ENCODE measurements around the gene MANBA. TPM values are rescaled to one million over a fixed set of nuclear protein-coding genes. Genes with fewer than 3 reads are reported as not detected.
A peak's percentile ranks its signal among the peaks of the same experiment; 100 is the strongest.

Gene MANBA
- total RNA-seq, 2 experiments from 2014 or later, result 16.9 to 18.2 TPM

DNA sequence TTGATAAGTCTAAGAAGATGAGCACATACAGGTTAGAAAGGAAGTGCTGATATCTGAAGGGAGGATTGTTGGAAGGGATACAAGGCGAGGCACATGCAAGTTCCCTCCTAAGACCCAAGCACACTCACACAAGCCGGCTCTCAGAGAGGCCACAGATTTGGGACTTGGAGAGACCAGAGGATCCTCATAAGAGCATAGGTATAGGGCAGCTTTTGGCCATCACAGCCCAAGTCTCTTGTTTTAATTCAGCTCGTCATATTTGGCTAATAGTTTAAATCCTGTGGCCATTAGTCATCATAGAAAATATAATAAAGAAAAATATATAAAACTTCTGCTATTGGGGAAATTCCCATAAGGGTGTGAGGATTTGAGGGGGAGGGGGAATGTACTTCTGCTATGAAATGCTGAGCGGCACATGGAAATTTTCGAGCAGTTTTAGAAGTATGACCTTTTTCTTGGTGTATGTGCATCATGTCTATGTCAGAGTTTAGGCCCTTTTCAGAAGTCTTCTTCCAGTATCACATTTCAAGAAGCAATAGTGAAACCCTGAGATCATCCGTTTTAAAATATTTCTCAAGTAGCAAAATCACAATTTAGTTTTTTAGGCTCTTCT lies 161.9 kb downstream of the MANBA start:
- peaks cover 79% of the 10 kb centered on the region for H3K36me3 ChIP-seq (ENCODE audit: insufficient read depth, low read length)
- no peak overlapping the region for H3K4me3 ChIP-seq (ENCODE audit: low read length)
- TF ChIP-seq, protein P1, sequence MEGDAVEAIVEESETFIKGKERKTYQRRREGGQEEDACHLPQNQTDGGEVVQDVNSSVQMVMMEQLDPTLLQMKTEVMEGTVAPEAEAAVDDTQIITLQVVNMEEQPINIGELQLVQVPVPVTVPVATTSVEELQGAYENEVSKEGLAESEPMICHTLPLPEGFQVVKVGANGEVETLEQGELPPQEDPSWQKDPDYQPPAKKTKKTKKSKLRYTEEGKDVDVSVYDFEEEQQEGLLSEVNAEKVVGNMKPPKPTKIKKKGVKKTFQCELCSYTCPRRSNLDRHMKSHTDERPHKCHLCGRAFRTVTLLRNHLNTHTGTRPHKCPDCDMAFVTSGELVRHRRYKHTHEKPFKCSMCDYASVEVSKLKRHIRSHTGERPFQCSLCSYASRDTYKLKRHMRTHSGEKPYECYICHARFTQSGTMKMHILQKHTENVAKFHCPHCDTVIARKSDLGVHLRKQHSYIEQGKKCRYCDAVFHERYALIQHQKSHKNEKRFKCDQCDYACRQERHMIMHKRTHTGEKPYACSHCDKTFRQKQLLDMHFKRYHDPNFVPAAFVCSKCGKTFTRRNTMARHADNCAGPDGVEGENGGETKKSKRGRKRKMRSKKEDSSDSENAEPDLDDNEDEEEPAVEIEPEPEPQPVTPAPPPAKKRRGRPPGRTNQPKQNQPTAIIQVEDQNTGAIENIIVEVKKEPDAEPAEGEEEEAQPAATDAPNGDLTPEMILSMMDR (IDR thresholded peaks at IDR 0.05), result no peak
- DNase-seq (peak in 2 of 14 experiments; percentile 57 to 58), ATAC-seq (ENCODE audit: poor library complexity) (no peak)
- H3K27me3 ChIP-seq (ENCODE audit: control insufficient read depth in 1 of 2, insufficient read depth in 2 of 2, low read length in 2 of 2), result no peaks in the 10 kb centered on the region
- H3K36me3 Mint-ChIP-seq (ENCODE audit: low read depth), result peaks cover 93% of the 10 kb centered on the region
- H3K9me3 ChIP-seq (ENCODE audit: control insufficient read depth in 1 of 2, insufficient read depth in 1 of 2, low read length in 2 of 2), result no peaks in the 10 kb centered on the region
- CTCF ChIA-PET, result interaction anchor here (0.8 to 1.0 kb wide), 2 partner anchors 20 to 36 kb away, joined by 3 read pairs; no protein-coding TSS in a partner anchor
- no peaks in the 10 kb centered on the region for H3K9me3 Mint-ChIP-seq
- no peaks in the 10 kb centered on the region for H3K27me3 Mint-ChIP-seq
- POLR2A ChIA-PET, result interaction anchor here (1.0 to 2.2 kb wide), 5 partner anchors 14 to 99 kb away, joined by 3 to 8 read pairs (median 4); partner anchors contain the start of gene NFKB1
- peaks cover 76% of the 10 kb centered on the region for H3K4me1 Mint-ChIP-seq (ENCODE audit: low read depth)
- peaks cover 34% of the 10 kb centered on the region for H3K4me1 ChIP-seq (ENCODE audit: insufficient read depth, low read length)
- intact Hi-C loops (cut with DNase I, micrococcal nuclease), result loop anchor here in 1 of 2 experiments (1.0 to 5.0 kb wide), 4 partner anchors 14 to 77 kb away; no protein-coding TSS in a partner anchor
- H3K4me3 Mint-ChIP-seq, result peak overlapping the region; percentile 32
- H3K27ac Mint-ChIP-seq, result peak overlapping the region; percentile 82
- H3K27ac ChIP-seq (ENCODE audit: low read depth in 1 of 2, low read length in 2 of 2), result peak overlapping the region in 1 of 2 donors; percentile 63

DNA sequence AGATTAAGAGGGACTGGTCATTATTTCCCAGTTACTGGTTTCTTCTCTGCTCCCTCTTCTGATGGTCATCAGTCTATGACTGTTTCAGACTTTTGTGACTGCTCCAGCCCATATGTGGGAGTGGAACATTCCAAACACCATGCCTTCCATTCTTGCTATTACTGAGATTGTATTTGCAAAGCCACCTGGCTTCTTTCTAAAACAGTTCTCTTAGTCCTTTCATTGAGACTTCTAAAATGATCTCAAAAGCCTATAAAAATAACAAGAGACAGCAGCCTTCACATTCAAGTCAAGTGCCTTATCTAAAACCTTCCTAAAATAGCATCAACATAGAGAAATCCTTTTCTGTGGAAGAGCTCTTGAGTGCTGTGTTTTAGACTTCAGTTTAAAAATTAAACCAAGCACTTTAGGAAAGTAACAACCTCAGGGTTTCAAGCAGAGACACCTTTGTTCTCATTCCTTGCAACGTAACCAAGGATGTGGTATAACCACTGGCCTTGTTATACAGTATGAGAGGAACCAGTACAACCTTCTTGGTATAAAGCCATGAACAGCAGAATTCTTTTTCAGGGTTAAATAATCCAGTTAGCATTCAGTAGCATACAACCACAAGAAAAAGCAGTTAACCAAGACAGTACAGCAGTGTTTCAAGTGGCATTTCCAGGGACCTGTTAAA lies 162.5 kb downstream of the MANBA start:
- POLR2A ChIA-PET, result interaction anchor here (0.6 to 2.2 kb wide), 6 partner anchors 13 to 98 kb away, joined by 3 to 8 read pairs (median 4); partner anchors contain the start of gene NFKB1
- CTCF ChIA-PET, result interaction anchor here (1.0 kb wide), 1 partner anchor 148 kb away, joined by 3 read pairs; no protein-coding TSS in a partner anchor

DNA sequence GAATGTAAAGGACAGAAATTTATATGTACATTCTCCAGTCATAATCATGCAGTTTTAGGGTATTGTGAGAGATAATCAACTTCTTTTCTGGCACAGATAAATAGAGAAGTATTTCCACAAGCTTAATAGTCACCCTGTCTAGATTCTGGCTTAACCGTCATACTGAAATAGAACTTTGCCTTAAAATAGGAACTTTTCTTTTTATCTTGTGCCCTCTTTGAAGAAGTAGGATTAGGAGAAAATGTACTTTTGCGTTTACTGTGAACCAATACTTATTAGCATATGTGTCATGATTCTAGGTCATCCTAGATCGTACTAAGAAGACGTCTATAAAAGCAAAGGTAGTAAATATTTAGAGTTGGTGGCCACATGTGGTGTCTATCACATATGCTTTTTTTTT lies 164.2 kb downstream of the MANBA start:
- Mint-ChIP-seq H3K27ac (peak overlapping the region; percentile 45), H3K4me1 (ENCODE audit: low read depth) (peaks cover 90% of the 10 kb centered on the region), H3K4me3 (peak overlapping the region; percentile 31), H3K27me3 (no peaks in the 10 kb centered on the region), H3K9me3 (peaks cover 3% of the 10 kb centered on the region), H3K36me3 (ENCODE audit: low read depth) (peaks cover 95% of the 10 kb centered on the region)
- Histone ChIP-seq H3K36me3 (ENCODE audit: insufficient read depth, low read length) (peaks cover 64% of the 10 kb centered on the region), H3K27ac (ENCODE audit: low read depth in 1 of 2, low read length in 2 of 2) (no peak overlapping the region), H3K27me3 (ENCODE audit: control insufficient read depth in 1 of 2, insufficient read depth in 2 of 2, low read length in 2 of 2) (no peaks in the 10 kb centered on the region), H3K9me3 (ENCODE audit: control insufficient read depth in 1 of 2, insufficient read depth in 1 of 2, low read length in 2 of 2) (no peaks in the 10 kb centered on the region), H3K4me1 (ENCODE audit: insufficient read depth, low read length) (peaks cover 39% of the 10 kb centered on the region), H3K4me3 (ENCODE audit: low read length) (no peak overlapping the region)
- TF ChIP-seq, protein P1 (IDR thresholded peaks at IDR 0.05), result no peak
- ChIA-PET CTCF (no interaction called here), POLR2A (interaction anchor here (1.2 kb wide), 1 partner anchor 77 kb away, joined by 3 read pairs; no protein-coding TSS in a partner anchor)
- intact Hi-C loops (cut with DNase I, micrococcal nuclease), result loop anchor here (2.0 to 5.0 kb wide), 4 partner anchors 26 to 74 kb away; no protein-coding TSS in a partner anchor
- ATAC-seq (ENCODE audit: poor library complexity) (no peak), DNase-seq (no peak)

More for the DNA sequence above, 162.5 kb downstream of the MANBA start:
- peaks cover 74% of the 10 kb centered on the region for H3K4me1 Mint-ChIP-seq (ENCODE audit: low read depth)
- Histone ChIP-seq H3K4me1 (ENCODE audit: insufficient read depth, low read length) (peaks cover 36% of the 10 kb centered on the region), H3K36me3 (ENCODE audit: insufficient read depth, low read length) (peaks cover 73% of the 10 kb centered on the region), H3K27ac (ENCODE audit: low read depth in 1 of 2, low read length in 2 of 2) (peak overlapping the region in 1 of 2 donors; percentile 63), H3K27me3 (ENCODE audit: control insufficient read depth in 1 of 2, insufficient read depth in 2 of 2, low read length in 2 of 2) (no peaks in the 10 kb centered on the region), H3K9me3 (ENCODE audit: control insufficient read depth in 1 of 2, insufficient read depth in 1 of 2, low read length in 2 of 2) (no peaks in the 10 kb centered on the region), H3K4me3 (ENCODE audit: low read length) (no peak overlapping the region)
- intact Hi-C loops (cut with DNase I, micrococcal nuclease), result loop anchor here in 1 of 2 experiments (1.0 to 5.0 kb wide), 4 partner anchors 15 to 76 kb away; no protein-coding TSS in a partner anchor
- H3K27me3 Mint-ChIP-seq, result no peaks in the 10 kb centered on the region
- TF ChIP-seq, protein P1 (IDR thresholded peaks at IDR 0.05), result no peak
- H3K9me3 Mint-ChIP-seq, result no peaks in the 10 kb centered on the region
- H3K27ac Mint-ChIP-seq, result peak overlapping the region; percentile 82
- peak; percentile 89 for ATAC-seq (ENCODE audit: poor library complexity)
- peak in 3 of 14 experiments; percentile 61 to 86 (median 69) for DNase-seq
- peak overlapping the region; percentile 32 for H3K4me3 Mint-ChIP-seq
- peaks cover 90% of the 10 kb centered on the region for H3K36me3 Mint-ChIP-seq (ENCODE audit: low read depth)

Measured in CD4-positive, alpha-beta T cell (primary cell).